Activated CD4-positive, alpha-beta T cell treated with anti-CD3 and anti-CD28 coated beads, Interleukin-2, Interleukin-6, amounts not matched to agents 100 ng/mL and 50 ng/mL, durations not matched to agents 16 hours and 8 hours (primary cell): ENCODE results near the gene MCCC1.
"Not testable (repeated sequence)": the region's sequence is repeated elsewhere in the genome, so short reads cannot be mapped to it uniquely, and the experiment has no call there.

Experiments
- DNase-seq: peaks from one replicate; pipeline ENCODE4 v3.0.0-alpha.2; 2020

The MCCC1 gene

GRCh38 chr3:183099026-183099837 is at the start of gene MCCC1:
Gene MCCC1 (minus strand): TSS chr3:183099496. CDS start chr3:183099440, 56 bp downstream.
- peak; percentile 99 for DNase-seq

GRCh38 chr3:183148056-183148455 is 48.8 kb upstream of the MCCC1 start:
- DNase-seq: no peak

DNA sequence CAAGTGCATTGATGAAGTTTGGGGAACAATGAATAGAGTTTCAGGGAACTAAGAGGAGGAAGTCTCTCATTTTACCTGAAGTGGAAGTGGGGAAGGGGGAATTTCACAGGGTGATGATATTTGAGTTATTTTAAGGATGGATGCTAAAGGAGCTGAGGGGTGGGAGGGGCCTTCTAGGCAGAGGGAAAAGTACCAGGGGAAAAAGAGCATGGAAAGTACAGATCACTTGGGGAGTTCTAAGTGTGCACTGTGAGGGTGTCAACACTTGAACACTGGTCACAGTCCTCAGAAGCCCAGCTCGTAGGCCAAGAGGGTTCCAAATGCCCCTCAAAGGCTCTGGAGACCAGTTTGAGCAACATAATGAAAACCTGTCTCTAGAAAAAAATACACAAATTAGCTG is 45.1 kb upstream of the MCCC1 start:
- DNase-seq: no peak

GRCh38 chr3:183142199-183142598 is 42.9 kb upstream of the MCCC1 start:
- DNase-seq: no peak

GRCh38 chr3:183134844-183135243 is 35.5 kb upstream of the MCCC1 start:
- DNase-seq: no peak

DNA sequence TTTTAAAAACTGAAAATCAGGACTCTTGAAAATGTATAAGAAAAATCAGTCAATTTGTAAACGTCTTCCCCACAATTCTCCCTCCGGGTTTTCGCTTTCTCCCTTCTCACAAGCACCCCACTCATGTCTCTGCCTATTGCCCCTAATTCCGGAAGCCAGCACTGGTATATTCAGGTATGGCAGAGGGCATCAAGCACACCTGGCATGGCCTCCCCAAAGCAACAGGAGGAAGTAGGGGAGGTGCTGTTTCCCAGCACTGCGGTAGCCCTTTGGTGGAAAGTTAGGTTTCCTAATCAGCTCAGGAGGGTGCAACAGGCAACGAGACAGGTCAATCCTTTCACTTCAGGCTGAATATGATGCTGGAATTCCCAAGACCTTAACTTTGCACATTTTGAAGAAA is 33.1 kb upstream of the MCCC1 start:
- DNase-seq: no peak

- DNase-seq: no peak
These were observed 32.4 kb upstream of the MCCC1 start for GRCh38 chr3:183131735-183132134.

DNA sequence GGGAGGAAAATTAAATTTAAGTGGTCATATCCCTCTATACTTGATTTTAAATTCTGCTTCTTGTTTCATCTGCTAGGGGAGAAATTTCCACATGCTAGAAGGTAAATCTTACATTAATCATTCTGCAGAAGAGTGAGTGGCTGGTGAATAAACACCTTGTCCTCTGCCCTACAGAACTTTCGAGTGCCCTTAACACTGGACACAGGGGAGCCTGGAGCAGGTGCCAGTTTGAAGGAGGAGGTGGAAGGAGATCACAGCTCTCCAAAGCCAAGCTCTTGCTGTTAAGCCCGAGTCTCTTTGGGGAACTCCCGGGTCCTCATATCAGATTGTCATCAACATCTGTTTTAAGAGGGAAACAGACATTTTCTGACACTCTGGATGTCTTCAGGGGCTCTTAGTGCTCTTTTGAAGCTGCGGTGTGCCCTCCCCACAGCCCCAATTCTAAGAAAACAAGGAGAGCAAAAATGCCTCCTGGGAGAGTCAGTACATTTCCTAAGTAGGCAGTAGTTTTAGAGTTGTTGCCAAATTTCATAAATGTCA is 32.0 kb upstream of the MCCC1 start:
- no peak for DNase-seq

DNA sequence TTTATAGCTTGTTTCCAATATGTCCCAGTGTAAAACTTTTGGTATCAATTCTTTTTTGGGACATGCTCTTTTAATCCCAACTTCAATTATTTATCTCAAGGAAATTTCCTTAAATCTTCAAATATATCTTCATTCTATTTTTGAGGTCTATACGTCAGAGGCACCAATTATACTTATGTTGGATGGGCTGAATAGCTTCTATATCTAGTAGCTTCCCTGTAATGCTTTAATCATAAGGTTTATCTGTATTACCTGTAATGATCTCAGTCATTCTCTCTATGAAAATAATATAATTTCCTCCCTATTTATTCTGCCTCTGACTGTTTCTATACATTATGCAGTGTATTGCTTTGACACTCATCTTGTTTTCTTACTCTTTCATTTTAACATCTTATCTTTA is 29.9 kb upstream of the MCCC1 start:
- no peak for DNase-seq

- no peak for DNase-seq
These were observed 29.4 kb upstream of the MCCC1 start for GRCh38 chr3:183128709-183129108.

- no peak for DNase-seq
These were observed 24.6 kb upstream of the MCCC1 start for GRCh38 chr3:183123891-183124290.

GRCh38 chr3:183122257-183122932 is 23.1 kb upstream of the MCCC1 start:
- peak; percentile 47 for DNase-seq

- DNase-seq: no peak
These were observed 21.4 kb upstream of the MCCC1 start for GRCh38 chr3:183120538-183121215.

GRCh38 chr3:183117056-183117455 is 17.8 kb upstream of the MCCC1 start:
- no peak for DNase-seq

GRCh38 chr3:183116025-183116614 is 16.8 kb upstream of the MCCC1 start:
- DNase-seq: peak; percentile 84

DNA sequence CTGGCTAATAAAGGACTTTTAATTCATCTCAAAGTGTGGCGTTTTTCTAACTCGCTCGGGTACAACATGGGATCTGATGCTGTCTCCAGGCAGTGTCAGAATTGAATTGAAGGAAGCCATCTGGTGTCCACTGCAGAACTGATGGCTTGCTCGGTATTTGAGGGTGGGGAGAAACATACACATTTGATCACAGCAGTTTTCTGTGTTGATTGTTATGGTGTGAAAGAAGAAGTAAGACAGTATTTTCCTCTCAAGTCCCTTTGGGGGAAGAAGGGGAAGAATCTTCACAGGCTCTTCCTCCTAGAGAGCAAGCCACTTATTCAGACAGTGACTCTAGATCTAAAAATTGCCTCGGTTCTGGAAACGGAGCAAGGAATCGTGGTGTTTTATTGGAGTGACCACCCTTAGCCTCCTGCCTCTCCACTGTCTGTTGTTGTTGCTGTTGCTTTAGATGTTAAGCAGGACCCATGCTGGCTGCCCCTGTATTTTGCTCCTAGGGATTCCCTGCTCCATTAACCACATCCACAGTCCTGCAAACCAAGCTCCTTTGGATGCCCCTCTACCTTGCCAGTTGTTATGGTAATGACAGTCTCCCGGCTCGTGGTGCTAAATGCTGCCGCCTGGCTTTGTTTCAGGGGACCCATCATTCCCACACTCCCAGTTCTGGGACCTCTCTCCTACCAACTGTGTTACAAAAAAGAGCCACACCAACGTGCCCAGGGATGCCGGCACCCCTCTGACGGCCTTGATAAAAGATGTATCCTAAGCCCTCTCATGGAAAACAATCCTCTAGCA is 15.3 kb upstream of the MCCC1 start:
- DNase-seq: no peak

DNA sequence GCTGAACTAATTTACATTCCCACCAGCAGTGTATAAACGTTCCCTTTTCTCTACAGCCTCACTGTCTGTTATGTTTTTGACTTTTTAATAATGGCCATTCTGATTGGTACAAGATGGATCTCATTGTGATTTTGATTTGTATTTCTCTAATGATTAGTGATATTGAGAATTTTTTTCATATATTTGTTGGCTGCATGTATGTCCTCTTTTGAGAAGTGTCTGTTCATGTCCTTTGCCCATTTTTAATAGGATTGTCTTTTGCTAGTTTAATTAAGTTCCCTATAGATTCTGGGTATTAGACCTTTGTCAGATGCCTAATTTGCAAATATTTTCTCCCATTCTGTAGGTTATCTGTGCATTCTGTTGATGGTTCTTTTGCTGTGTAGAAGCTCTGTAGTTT is 10.6 kb upstream of the MCCC1 start:
- not testable (repeated sequence) for DNase-seq

DNA sequence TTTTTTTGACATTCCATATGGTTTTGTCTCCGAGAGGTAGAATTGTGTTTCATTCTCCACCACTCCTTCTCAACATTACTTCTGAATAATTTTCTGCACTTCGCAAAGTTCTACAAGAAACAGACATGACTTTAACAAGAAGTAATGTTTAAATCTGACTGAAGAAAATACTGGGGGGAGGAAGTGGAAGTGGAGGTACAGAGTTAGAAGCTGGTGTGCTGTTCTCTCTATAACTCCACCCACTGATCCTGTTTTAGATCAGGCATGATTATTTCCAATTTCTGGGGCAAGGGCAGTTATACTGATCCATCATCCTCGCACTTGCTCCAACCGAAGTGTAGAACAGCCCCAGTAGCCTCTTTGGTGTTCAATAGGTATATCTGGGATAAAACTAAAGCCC is 9.2 kb upstream of the MCCC1 start:
- no peak for DNase-seq

- DNase-seq: no peak
These were observed 8.7 kb upstream of the MCCC1 start for GRCh38 chr3:183108001-183108449.

DNA sequence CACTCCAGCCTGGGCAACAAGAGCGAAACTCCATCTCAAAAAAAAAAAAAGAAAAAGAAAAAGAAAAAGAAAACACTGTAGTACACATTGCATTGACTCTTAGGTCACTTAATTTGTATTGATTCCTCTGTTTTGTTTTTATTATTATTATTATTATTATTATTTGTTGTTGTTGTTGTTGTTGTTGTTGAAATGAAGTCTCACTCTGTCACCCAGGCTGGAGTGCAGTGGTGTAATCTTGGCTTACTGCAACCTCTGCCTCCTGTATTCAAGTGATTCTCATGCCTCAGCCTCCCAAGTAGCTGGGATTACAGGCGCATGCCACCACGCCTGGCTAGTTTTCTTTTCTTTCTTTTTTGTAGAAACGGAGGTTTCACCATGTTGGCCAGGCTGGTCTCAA is 8.1 kb upstream of the MCCC1 start:
- DNase-seq: not testable (repeated sequence)

- DNase-seq: no peak
These were observed 7.3 kb upstream of the MCCC1 start for GRCh38 chr3:183106635-183107034.

DNA sequence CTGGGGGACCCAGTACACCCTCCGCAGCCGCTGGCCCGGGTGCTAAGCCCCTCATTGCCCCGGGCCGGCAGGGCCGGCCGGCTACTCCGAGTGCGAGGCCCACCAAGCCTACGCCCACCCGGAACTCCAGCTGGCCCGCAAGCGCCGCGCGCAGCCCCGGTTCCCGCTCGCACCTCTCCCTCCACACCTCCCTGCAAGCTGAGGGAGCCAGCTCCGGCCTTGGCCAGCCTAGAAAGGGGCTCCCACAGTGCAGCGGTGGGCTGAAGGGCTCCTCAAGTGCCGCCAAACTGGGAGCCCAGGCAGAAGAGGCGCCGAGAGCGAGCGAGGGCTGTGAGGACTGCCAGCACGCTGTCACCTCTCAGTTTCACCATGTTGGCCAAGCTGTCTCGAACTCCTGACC is 4.7 kb upstream of the MCCC1 start:
- DNase-seq: not testable (repeated sequence)
